ENCODE results near the gene CHRNA10. TPM values are rescaled to one million over a fixed set of nuclear protein-coding genes. Genes with fewer than 3 reads are reported as not detected.

The CHRNA10 gene
- total RNA-seq, 2 donors from 2014 or later: 1.0 TPM; not detected in 1

- no peak overlapping the region for H3K27ac ChIP-seq
- no peak for TF ChIP-seq CTCF (IDR thresholded peaks at IDR 0.05)
These were observed 32.2 kb upstream of the CHRNA10 start for GRCh38 chr11:3703383-3703782.

GRCh38 chr11:3700910-3701309, 29.7 kb upstream of the CHRNA10 start:
- DNase-seq (ENCODE audit: low spot score): no peak
- Histone ChIP-seq H3K9me3 (no peaks in the 10 kb centered on the region), H3K4me3 (no peak overlapping the region), H3K27me3 (no peaks in the 10 kb centered on the region), H3K27ac (no peak overlapping the region), H3K36me3 (peaks cover 86% of the 10 kb centered on the region), H3K4me1 (no peaks in the 10 kb centered on the region)
- TF ChIP-seq CTCF (IDR thresholded peaks at IDR 0.05): no peak

More at GRCh38 chr11:3703383-3703782, 32.2 kb upstream of the CHRNA10 start:
- no peak for DNase-seq (ENCODE audit: low spot score)
- no peaks in the 10 kb centered on the region for H3K4me1 ChIP-seq
- H3K9me3 ChIP-seq: no peaks in the 10 kb centered on the region
- H3K36me3 ChIP-seq: peaks cover 66% of the 10 kb centered on the region
- H3K4me3 ChIP-seq: no peak overlapping the region
- H3K27me3 ChIP-seq: no peaks in the 10 kb centered on the region

- Histone ChIP-seq H3K36me3 (peaks cover 87% of the 10 kb centered on the region), H3K27me3 (no peaks in the 10 kb centered on the region), H3K4me3 (no peak overlapping the region), H3K9me3 (no peaks in the 10 kb centered on the region), H3K4me1 (no peaks in the 10 kb centered on the region), H3K27ac (no peak overlapping the region)
- no peak for DNase-seq (ENCODE audit: low spot score)
- no peak for TF ChIP-seq CTCF (IDR thresholded peaks at IDR 0.05)
These were observed 29.2 kb upstream of the CHRNA10 start for GRCh38 chr11:3700410-3700809.

- no peak for TF ChIP-seq CTCF (IDR thresholded peaks at IDR 0.05)
- Histone ChIP-seq H3K27me3 (no peaks in the 10 kb centered on the region), H3K4me1 (peaks cover 0 to 11% of the 10 kb centered on the region in 2 donors), H3K36me3 (peaks cover 91% of the 10 kb centered on the region), H3K4me3 (no peak overlapping the region), H3K27ac (no peak overlapping the region), H3K9me3 (no peaks in the 10 kb centered on the region)
- no peak for DNase-seq (ENCODE audit: low spot score)
These were observed 15.6 kb upstream of the CHRNA10 start for GRCh38 chr11:3686751-3687150.

- Histone ChIP-seq H3K9me3 (no peaks in the 10 kb centered on the region), H3K36me3 (peaks cover 91% of the 10 kb centered on the region), H3K27me3 (no peaks in the 10 kb centered on the region), H3K4me3 (no peak overlapping the region), H3K27ac (no peak overlapping the region), H3K4me1 (peaks cover 0 to 11% of the 10 kb centered on the region in 2 donors)
- no peak for DNase-seq (ENCODE audit: low spot score)
- no peak for TF ChIP-seq CTCF (IDR thresholded peaks at IDR 0.05)
These were observed 14.7 kb upstream of the CHRNA10 start for GRCh38 chr11:3685923-3686322.

GRCh38 chr11:3684819-3685172, 13.6 kb upstream of the CHRNA10 start:
- Histone ChIP-seq H3K4me1 (peaks cover 0 to 11% of the 10 kb centered on the region in 2 donors), H3K27ac (no peak overlapping the region), H3K9me3 (no peaks in the 10 kb centered on the region), H3K36me3 (peaks cover 91% of the 10 kb centered on the region), H3K4me3 (no peak overlapping the region), H3K27me3 (no peaks in the 10 kb centered on the region)
- DNase-seq (ENCODE audit: low spot score): no peak
- no peak for TF ChIP-seq CTCF (IDR thresholded peaks at IDR 0.05)

Measured in right atrium auricular region (tissue), 2 donors.